Measurements from ENCODE around the gene ZIC2. TPM values are rescaled to one million over a fixed set of nuclear protein-coding genes. Genes with fewer than 3 reads are reported as not detected.

Gene ZIC2
- total RNA-seq, 1 donor from 2014 or later: not detected

DNA sequence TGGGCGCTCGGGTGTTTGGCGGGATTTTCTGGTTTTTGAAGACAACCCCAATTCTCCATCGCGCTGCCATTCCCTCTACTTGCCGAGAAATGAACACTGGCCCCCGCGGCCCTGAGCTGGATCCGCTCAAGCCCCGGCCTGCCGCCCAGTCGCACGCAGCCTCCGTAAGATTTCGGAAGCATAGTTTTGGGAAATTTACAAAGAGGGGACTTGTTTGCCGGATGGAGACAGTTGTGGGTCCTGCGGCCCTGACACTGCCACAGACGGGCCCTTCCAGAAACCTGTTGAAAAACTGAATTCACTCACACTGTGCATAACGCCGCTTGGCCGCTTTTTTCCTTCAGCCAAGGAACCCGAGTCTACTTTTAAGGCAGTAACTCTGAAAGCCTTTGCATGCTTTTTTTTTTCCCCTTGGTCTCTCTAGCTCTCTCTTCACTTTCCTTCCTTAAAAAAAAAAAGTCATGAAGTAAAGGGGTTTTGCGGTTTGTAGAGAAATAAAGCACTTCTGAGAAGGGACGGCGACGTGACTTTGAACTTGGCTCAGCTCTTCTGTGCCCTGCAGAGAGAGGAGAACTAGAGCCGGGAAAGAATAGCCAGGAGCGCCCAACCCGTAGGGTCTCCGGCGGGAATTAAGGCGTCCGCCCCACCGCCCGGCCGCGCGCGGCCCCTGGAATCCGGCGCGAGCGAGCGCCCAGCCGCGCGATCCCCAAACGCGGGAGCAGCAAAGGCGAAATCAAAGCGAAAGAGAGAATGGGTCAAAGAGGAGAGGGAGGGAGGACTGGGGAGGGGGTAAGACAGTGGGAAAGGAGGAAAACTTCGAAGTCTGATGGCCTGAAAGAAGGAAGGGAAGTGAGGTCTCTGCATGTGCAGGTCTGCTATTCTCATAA is 3.4 kb upstream of the ZIC2 start:
- peaks cover 71% of the 10 kb centered on the region for H3K27me3 ChIP-seq (ENCODE audit: control insufficient read depth, insufficient read depth, low read length)
- DNase-seq (ENCODE audit: low read depth) (no peak), FAIRE-seq (no peak)
- TF ChIP-seq, protein P1, sequence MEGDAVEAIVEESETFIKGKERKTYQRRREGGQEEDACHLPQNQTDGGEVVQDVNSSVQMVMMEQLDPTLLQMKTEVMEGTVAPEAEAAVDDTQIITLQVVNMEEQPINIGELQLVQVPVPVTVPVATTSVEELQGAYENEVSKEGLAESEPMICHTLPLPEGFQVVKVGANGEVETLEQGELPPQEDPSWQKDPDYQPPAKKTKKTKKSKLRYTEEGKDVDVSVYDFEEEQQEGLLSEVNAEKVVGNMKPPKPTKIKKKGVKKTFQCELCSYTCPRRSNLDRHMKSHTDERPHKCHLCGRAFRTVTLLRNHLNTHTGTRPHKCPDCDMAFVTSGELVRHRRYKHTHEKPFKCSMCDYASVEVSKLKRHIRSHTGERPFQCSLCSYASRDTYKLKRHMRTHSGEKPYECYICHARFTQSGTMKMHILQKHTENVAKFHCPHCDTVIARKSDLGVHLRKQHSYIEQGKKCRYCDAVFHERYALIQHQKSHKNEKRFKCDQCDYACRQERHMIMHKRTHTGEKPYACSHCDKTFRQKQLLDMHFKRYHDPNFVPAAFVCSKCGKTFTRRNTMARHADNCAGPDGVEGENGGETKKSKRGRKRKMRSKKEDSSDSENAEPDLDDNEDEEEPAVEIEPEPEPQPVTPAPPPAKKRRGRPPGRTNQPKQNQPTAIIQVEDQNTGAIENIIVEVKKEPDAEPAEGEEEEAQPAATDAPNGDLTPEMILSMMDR (IDR thresholded peaks at IDR 0.05; ENCODE audit: insufficient read depth, low read length, severe bottlenecking): no peak
- no peaks in the 10 kb centered on the region for H3K36me3 ChIP-seq (ENCODE audit: control insufficient read depth, insufficient read depth, low read length)
- no peak overlapping the region for H3K4me3 ChIP-seq (ENCODE audit: low read depth, low read length)

DNA sequence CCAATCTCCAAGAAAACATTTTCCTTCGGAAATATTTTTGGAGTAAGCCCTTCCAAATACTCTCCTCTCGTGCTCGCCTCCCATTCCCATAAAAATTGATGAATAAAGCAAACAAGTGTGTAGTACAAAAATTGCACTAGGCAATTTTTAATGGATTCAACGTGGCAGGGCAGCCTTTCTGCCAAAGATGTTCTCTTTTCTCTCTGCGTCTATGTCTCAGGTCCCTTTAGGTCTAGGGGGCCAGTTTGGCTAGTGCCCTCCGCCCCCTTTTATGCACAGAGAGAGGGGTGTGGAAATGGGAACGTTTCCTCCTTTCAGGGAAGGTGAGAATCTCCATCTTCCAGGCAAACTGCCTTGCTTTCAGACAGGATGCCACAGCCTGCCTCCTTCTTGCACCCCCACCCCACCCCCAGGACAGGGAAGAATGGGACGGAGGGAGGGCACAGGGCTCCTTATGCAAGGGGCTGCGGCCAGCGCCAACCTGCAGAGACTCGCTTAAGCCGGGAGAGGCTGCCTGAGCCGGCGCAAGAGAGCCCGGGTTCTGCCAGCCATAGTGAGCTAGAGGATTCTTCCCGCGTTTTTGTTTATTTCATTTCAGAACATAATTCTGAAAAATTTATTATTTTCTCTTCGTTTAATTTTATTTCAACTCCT is 2.7 kb upstream of the ZIC2 start:
- H3K36me3 ChIP-seq (ENCODE audit: control insufficient read depth, insufficient read depth, low read length): no peaks in the 10 kb centered on the region
- FAIRE-seq (no peak), DNase-seq (ENCODE audit: low read depth) (no peak)
- TF ChIP-seq, protein P1 (IDR thresholded peaks at IDR 0.05; ENCODE audit: insufficient read depth, low read length, severe bottlenecking): no peak
- H3K4me3 ChIP-seq (ENCODE audit: low read depth, low read length): no peak overlapping the region
- H3K27me3 ChIP-seq (ENCODE audit: control insufficient read depth, insufficient read depth, low read length): peaks cover 72% of the 10 kb centered on the region

DNA sequence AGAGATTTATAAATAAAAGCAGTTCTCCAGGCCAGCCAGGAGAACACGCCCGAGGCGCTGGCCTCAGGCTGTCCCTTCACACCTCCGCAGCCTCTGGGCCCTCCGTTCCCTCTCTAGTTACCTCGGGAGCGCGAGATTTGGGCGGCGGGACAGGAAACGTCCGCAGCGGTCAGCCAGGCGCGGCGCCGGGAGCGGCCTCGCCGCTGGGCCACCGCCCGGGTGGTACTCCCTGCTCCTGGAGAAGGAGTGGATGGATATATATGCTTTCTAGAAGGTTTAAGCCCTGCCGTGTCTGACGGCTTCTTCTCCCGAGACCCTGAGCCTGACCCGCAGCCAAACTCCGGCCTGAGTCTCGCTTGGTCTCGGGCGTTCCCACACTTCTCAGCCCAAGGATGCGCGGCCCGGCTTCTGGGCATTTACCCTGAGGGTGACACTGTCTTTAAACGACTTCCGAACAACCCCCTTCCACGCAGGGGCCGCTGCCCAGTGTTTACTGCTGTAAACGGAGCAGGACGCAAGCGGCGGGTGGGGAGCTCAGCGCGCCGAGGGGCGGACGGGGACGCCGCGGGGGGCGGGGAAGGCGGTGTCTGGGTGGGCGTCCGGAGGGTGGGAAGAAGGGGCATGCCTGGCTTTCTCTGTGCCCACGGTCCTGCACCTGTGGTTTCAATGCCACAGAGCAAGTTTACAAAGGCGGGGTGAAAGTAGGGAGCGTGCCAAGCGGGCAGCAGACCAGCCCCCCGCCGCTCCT is 2.0 kb upstream of the ZIC2 start:
- Histone ChIP-seq H3K27me3 (ENCODE audit: control insufficient read depth, insufficient read depth, low read length) (peaks cover 73% of the 10 kb centered on the region), H3K4me3 (ENCODE audit: low read depth, low read length) (no peak overlapping the region), H3K36me3 (ENCODE audit: control insufficient read depth, insufficient read depth, low read length) (no peaks in the 10 kb centered on the region)
- TF ChIP-seq, protein P1 (IDR thresholded peaks at IDR 0.05; ENCODE audit: insufficient read depth, low read length, severe bottlenecking): no peak
- FAIRE-seq: no peak
- DNase-seq (ENCODE audit: low read depth): no peak

GRCh38 chr13:99980201-99980823 is 1.3 kb upstream of the ZIC2 start:
- H3K4me3 ChIP-seq (ENCODE audit: low read depth, low read length): peak overlapping the region; percentile 47
- FAIRE-seq: no peak
- TF ChIP-seq, protein P1 (IDR thresholded peaks at IDR 0.05; ENCODE audit: insufficient read depth, low read length, severe bottlenecking): no peak
- peaks cover 71% of the 10 kb centered on the region for H3K27me3 ChIP-seq (ENCODE audit: control insufficient read depth, insufficient read depth, low read length)
- H3K36me3 ChIP-seq (ENCODE audit: control insufficient read depth, insufficient read depth, low read length): no peaks in the 10 kb centered on the region
- DNase-seq (ENCODE audit: low read depth): peak; percentile 25

GRCh38 chr13:99980824-99981734 is 505 bp upstream of the ZIC2 start:
- Histone ChIP-seq H3K4me3 (ENCODE audit: low read depth, low read length) (peak overlapping the region; percentile 47), H3K27me3 (ENCODE audit: control insufficient read depth, insufficient read depth, low read length) (peaks cover 65% of the 10 kb centered on the region), H3K36me3 (ENCODE audit: control insufficient read depth, insufficient read depth, low read length) (no peaks in the 10 kb centered on the region)
- no peak for FAIRE-seq
- DNase-seq (ENCODE audit: low read depth): no peak
- TF ChIP-seq, protein P1 (IDR thresholded peaks at IDR 0.05; ENCODE audit: insufficient read depth, low read length, severe bottlenecking): no peak
